Astrocyte (in vitro differentiated cells and primary cell): ENCODE results near the gene GRAPL. TPM values are rescaled to one million over a fixed set of nuclear protein-coding genes. Genes with fewer than 3 reads are reported as not detected.
"Not testable (repeated sequence)": the region's sequence is repeated elsewhere in the genome, so short reads cannot be mapped to it uniquely, and the experiment has no call there.

ENCODE experiments used
- DNase-seq: peaks from one replicate; pipeline ENCODE4 v3.0.0-alpha.2; 2010; ENCODE audit warnings: low read depth
- FAIRE-seq: peaks from 2 replicates; lab custom pipeline; 2011; peaks lifted over from hg19 to GRCh38; lab: Jason Lieb, UNC
- H2AFZ ChIP-seq: 2 replicates; pipeline ENCODE4 v1.6.0; 2012; ENCODE audit warnings: low read depth, low read length, inconsistent platforms
- H3K27ac ChIP-seq: 2 replicates; pipeline ENCODE4 v1.5.1; 2011; ENCODE audit warnings: low read depth, low read length, inconsistent platforms
- H3K27me3 ChIP-seq: 2 replicates; pipeline ENCODE4 v1.6.0; 2011; ENCODE audit warnings: low read length, inconsistent platforms; ENCODE audit not compliant: insufficient read depth
- H3K36me3 ChIP-seq: 2 replicates; pipeline ENCODE4 v1.5.1; 2011; ENCODE audit warnings: low read length, inconsistent platforms; ENCODE audit not compliant: insufficient read depth
- H3K4me1 ChIP-seq: 2 replicates; pipeline ENCODE4 v1.5.1; 2011; ENCODE audit warnings: low read length, inconsistent platforms; ENCODE audit not compliant: insufficient read depth
- H3K4me2 ChIP-seq: 2 replicates; pipeline ENCODE4 v1.6.0; 2012; ENCODE audit warnings: low read length, inconsistent platforms
- H3K4me3 ChIP-seq: 2 replicates; pipeline ENCODE4 v1.5.1; 2011; ENCODE audit warnings: low read depth, mild to moderate bottlenecking, low read length, inconsistent platforms; ENCODE audit not compliant: insufficient read depth
- H3K79me2 ChIP-seq: 2 replicates; pipeline ENCODE4 v1.6.0; 2012; ENCODE audit warnings: mild to moderate bottlenecking, low read length, inconsistent platforms; ENCODE audit not compliant: insufficient read depth
- H3K9ac ChIP-seq: 2 replicates; pipeline ENCODE4 v1.6.0; 2012; ENCODE audit warnings: mild to moderate bottlenecking, low read length, inconsistent platforms
- H3K9me3 ChIP-seq: 2 replicates; pipeline ENCODE4 v1.5.1; 2012; ENCODE audit warnings: low read depth, mild to moderate bottlenecking, low read length, inconsistent platforms; ENCODE audit not compliant: insufficient read depth
- H4K20me1 ChIP-seq: 2 replicates; pipeline ENCODE4 v1.6.0; 2012; ENCODE audit warnings: low read length, inconsistent platforms; ENCODE audit not compliant: insufficient read depth
- H3K27ac Mint-ChIP-seq: one replicate; pipeline ENCODE4 v1.8.0; 2021; ENCODE audit warnings: mild to moderate bottlenecking, mixed read lengths; ENCODE audit not compliant: unreplicated experiment
- H3K27me3 Mint-ChIP-seq: one replicate; pipeline ENCODE4 v1.8.0; 2021; ENCODE audit warnings: low read depth, mixed read lengths; ENCODE audit not compliant: unreplicated experiment
- H3K36me3 Mint-ChIP-seq: one replicate; pipeline ENCODE4 v1.8.0; 2021; ENCODE audit warnings: low read depth, mixed read lengths; ENCODE audit not compliant: unreplicated experiment
- H3K4me1 Mint-ChIP-seq: one replicate; pipeline ENCODE4 v1.8.0; 2021; ENCODE audit warnings: low read depth, mixed read lengths; ENCODE audit not compliant: unreplicated experiment
- H3K4me3 Mint-ChIP-seq: one replicate; pipeline ENCODE4 v1.8.0; 2021; ENCODE audit warnings: mild to moderate bottlenecking, moderate library complexity, mixed read lengths; ENCODE audit not compliant: unreplicated experiment
- H3K9me3 Mint-ChIP-seq: one replicate; pipeline ENCODE4 v1.8.0; 2021; ENCODE audit warnings: mild to moderate bottlenecking, mixed read lengths; ENCODE audit not compliant: unreplicated experiment
- total RNA-seq: library from RNA; stranded (reverse); gene quantifications from 2 replicates; pipeline ENCODE4 v1.2.1, GENCODE V29; 2021

Gene GRAPL
- total RNA-seq, 1 donor from 2014 or later = not detected

DNA sequence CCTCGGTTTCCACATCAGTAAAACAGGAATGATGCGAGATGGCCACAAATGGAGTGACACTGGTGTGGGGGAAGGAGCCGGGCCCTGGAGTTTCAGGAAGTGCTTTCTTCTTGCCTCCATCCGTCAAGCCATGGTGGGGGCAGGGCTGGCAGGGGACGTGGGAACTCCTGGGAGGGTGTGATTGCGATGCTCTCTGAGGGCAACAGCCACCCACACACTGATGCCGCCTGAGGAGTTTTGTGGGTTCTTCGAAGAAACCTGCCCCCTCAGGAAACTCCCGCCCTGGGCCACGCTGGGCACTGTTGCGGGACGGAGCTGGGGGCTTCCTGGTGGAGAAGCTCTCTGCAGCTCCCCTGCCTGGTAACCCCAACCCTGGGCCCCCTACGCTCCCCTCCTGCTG, 8.0 kb downstream of the GRAPL start:
- H4K20me1 ChIP-seq, H3K9ac ChIP-seq, H3K4me1 ChIP-seq, H3K36me3 Mint-ChIP-seq, H3K9me3 Mint-ChIP-seq, H3K4me3 ChIP-seq, H3K27me3 Mint-ChIP-seq, DNase-seq, H3K27me3 ChIP-seq, FAIRE-seq, H3K4me1 Mint-ChIP-seq, H3K9me3 ChIP-seq, H2AFZ ChIP-seq, H3K27ac Mint-ChIP-seq, H3K4me3 Mint-ChIP-seq, H3K4me2 ChIP-seq, H3K27ac ChIP-seq, H3K36me3 ChIP-seq, H3K79me2 ChIP-seq: not testable (repeated sequence)

GRCh38 chr17:19136138-19136537, 8.7 kb downstream of the GRAPL start:
- DNase-seq, H3K4me1 ChIP-seq, H3K27me3 Mint-ChIP-seq, FAIRE-seq, H4K20me1 ChIP-seq, H3K27me3 ChIP-seq, H3K4me3 ChIP-seq, H3K9me3 ChIP-seq, H3K36me3 ChIP-seq, H3K9me3 Mint-ChIP-seq, H3K27ac Mint-ChIP-seq, H3K4me3 Mint-ChIP-seq, H3K79me2 ChIP-seq, H3K4me2 ChIP-seq, H3K9ac ChIP-seq, H3K27ac ChIP-seq, H3K36me3 Mint-ChIP-seq, H2AFZ ChIP-seq, H3K4me1 Mint-ChIP-seq: not testable (repeated sequence)

GRCh38 chr17:19136605-19137004, 9.2 kb downstream of the GRAPL start:
- peak; percentile 78 for FAIRE-seq
- not testable (repeated sequence) for H3K9ac ChIP-seq, H3K79me2 ChIP-seq, H3K4me2 ChIP-seq, H3K27me3 Mint-ChIP-seq, H3K4me1 ChIP-seq, H3K27ac Mint-ChIP-seq, H3K36me3 Mint-ChIP-seq, H3K4me1 Mint-ChIP-seq, H3K27me3 ChIP-seq, H3K9me3 Mint-ChIP-seq, H2AFZ ChIP-seq, H3K27ac ChIP-seq, H3K9me3 ChIP-seq, H3K4me3 ChIP-seq, H3K4me3 Mint-ChIP-seq, H3K36me3 ChIP-seq, DNase-seq, H4K20me1 ChIP-seq

DNA sequence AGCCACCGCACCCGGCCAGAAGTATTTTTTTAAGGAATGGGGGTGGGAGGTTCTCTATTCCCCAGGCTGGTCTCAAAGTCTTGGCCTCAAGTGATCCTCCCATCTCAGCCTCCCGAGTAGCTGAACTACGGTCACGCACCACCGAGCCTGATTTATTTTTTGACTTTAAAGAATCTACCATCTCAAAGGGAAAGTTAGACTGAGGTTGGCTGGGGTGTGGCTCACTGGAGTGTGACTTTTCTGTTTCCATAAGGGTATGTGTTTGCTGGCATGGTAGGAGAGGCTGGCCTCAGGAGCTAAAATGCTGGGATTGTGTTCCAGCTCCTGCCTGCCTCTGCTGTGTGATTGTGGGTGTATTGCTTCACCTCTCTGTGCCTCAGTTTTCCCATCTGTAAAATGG, 10.6 kb downstream of the GRAPL start:
- not testable (repeated sequence) for H3K27me3 Mint-ChIP-seq, DNase-seq, H3K27ac Mint-ChIP-seq, H3K27ac ChIP-seq, H3K4me3 Mint-ChIP-seq, H3K36me3 ChIP-seq, H3K79me2 ChIP-seq, H4K20me1 ChIP-seq, H3K36me3 Mint-ChIP-seq, H3K9ac ChIP-seq, H3K9me3 ChIP-seq, H3K4me2 ChIP-seq, H2AFZ ChIP-seq, H3K27me3 ChIP-seq, H3K9me3 Mint-ChIP-seq, H3K4me1 Mint-ChIP-seq, H3K4me1 ChIP-seq, FAIRE-seq, H3K4me3 ChIP-seq

DNA sequence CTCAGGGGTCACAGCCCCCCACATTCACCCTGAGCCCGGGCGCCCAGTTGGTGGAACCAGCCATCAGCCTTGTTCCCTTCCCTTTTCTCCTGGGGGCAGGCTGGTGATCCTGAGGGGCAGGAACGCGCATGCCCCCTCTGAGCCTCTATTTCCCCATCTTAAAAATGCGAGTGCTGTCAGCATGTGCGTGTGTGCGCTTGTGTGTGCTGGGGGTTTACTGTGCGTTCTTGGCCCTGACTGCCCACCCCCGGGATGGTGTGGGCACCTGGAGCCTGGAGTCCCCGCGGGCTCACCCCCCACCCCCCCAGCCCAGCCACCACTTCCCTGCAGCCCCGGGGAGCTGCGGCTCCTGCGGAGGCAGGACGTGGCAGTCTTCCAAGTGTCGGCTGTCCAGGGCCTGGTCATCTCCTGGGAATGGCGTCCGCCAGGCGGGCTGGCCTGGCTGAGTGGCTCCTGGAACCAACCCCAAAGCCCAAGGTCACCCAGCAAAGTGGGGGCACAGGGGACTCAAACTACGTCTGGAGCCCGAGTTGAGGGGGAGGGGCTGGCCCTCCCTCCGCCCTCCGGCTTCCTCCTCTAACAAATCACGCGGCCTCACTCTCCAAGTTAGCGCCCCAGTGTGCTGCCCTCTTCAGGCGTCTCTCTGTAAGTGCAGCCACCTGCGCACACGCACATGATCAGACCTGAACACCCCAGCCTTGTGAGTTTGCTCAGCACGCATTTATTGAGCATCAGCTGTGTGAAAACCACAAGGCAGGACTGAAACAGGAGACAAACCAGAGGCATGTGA, 14.2 kb downstream of the GRAPL start:
- not testable (repeated sequence) for H3K9ac ChIP-seq, FAIRE-seq, H3K36me3 Mint-ChIP-seq, H2AFZ ChIP-seq, H3K4me2 ChIP-seq, H3K9me3 Mint-ChIP-seq, H3K4me3 Mint-ChIP-seq, H3K4me1 Mint-ChIP-seq, H3K4me1 ChIP-seq, H3K36me3 ChIP-seq, H3K27me3 Mint-ChIP-seq, H3K27me3 ChIP-seq, H3K27ac ChIP-seq, H3K79me2 ChIP-seq, H4K20me1 ChIP-seq, H3K4me3 ChIP-seq, H3K9me3 ChIP-seq, DNase-seq, H3K27ac Mint-ChIP-seq

GRCh38 chr17:19142419-19142818, 15.0 kb downstream of the GRAPL start:
- H3K36me3 Mint-ChIP-seq, FAIRE-seq, H3K4me1 Mint-ChIP-seq, H3K79me2 ChIP-seq, H3K27me3 ChIP-seq, H3K27me3 Mint-ChIP-seq, H3K36me3 ChIP-seq, H3K4me3 ChIP-seq, H2AFZ ChIP-seq, H3K27ac Mint-ChIP-seq, H3K4me3 Mint-ChIP-seq, H3K4me2 ChIP-seq, H4K20me1 ChIP-seq, H3K27ac ChIP-seq, H3K4me1 ChIP-seq, DNase-seq, H3K9me3 Mint-ChIP-seq, H3K9ac ChIP-seq, H3K9me3 ChIP-seq: not testable (repeated sequence)
